Activated naive CD4-positive, alpha-beta T cell treated with anti-CD3 and anti-CD28 coated beads for 36 hours (primary cell): Measurements from ENCODE around the gene FARP1. TPM values are rescaled to one million over a fixed set of nuclear protein-coding genes. Genes with fewer than 3 reads are reported as not detected.
"Not testable (repeated sequence)": the region's sequence is repeated elsewhere in the genome, so short reads cannot be mapped to it uniquely, and the experiment has no call there.

ENCODE experiments used
- CTCF ChIA-PET: fragments of 350-600 bp; sonication (Branson Sonifier 250); formaldehyde crosslinking; loops from one replicate; lab custom pipeline; 2021; ENCODE audit warnings: antibody characterized with exemption; lab: Charles Lee
- DNase-seq: peaks from one replicate; pipeline ENCODE4 v3.0.0-alpha.2; 2020
- H3K27ac Mint-ChIP-seq: one replicate; pipeline ENCODE4 v1.8.0; 2021; ENCODE audit warnings: mild to moderate bottlenecking, mixed read lengths
- H3K27me3 Mint-ChIP-seq: one replicate; pipeline ENCODE4 v1.8.0; 2021; ENCODE audit warnings: low read depth, mixed read lengths
- H3K36me3 Mint-ChIP-seq: one replicate; pipeline ENCODE4 v1.8.0; 2021; ENCODE audit warnings: low read depth, mixed read lengths
- H3K4me1 Mint-ChIP-seq: one replicate; pipeline ENCODE4 v1.8.0; 2021; ENCODE audit warnings: low read depth, mixed read lengths
- H3K4me3 Mint-ChIP-seq: one replicate; pipeline ENCODE4 v1.8.0; 2021; ENCODE audit warnings: mild to moderate bottlenecking, moderate library complexity, mixed read lengths
- H3K9me3 Mint-ChIP-seq: one replicate; pipeline ENCODE4 v1.8.0; 2021; ENCODE audit warnings: mixed read lengths
- intact Hi-C: fragments of 100-400 bp; cut with micrococcal nuclease; formaldehyde crosslinking; loops from one replicate; pipeline ENCODE4 v1.15.1; 2023
- total RNA-seq, 2 experiments: library from RNA; stranded (reverse); gene quantifications; one replicate each; pipeline ENCODE4 v1.2.3, GENCODE V29; 2021

The FARP1 gene
- total RNA-seq, 2 experiments from 2014 or later, result 0.27 to 0.38 TPM

- Mint-ChIP-seq H3K36me3 (no peaks in the 10 kb centered on the region), H3K9me3 (no peaks in the 10 kb centered on the region), H3K27ac (no peak overlapping the region), H3K4me1 (no peaks in the 10 kb centered on the region), H3K4me3 (no peak overlapping the region), H3K27me3 (peaks cover 2% of the 10 kb centered on the region)
- no peak for DNase-seq
- intact Hi-C loops, result no loop called here
- CTCF ChIA-PET, result no interaction called here
These were observed 216.0 kb downstream of the FARP1 start for GRCh38 chr13:98358937-98359336.

DNA sequence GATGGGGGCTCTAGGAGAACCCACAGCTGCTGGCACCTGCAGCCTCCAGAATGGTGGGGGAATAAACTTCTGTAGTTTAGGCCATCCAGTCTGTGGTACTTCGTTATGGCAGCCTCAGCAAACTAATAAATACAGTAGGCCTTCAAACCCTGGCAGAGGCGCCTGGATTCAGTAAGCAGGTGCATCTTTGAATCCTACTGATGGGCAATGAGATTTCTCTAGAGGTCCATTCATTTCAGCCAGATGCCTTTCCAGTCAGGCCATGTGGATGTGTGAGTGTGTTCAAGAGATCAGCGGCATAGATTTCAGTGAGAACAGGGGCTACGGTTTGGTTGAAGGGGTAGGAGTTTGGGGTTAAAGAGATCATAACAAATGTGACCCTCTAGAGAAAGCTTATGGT lies 217.7 kb downstream of the FARP1 start:
- intact Hi-C loops, result no loop called here
- H3K9me3 Mint-ChIP-seq, result no peaks in the 10 kb centered on the region
- H3K27ac Mint-ChIP-seq, result no peak overlapping the region
- no peak for DNase-seq
- CTCF ChIA-PET, result no interaction called here
- no peak overlapping the region for H3K4me3 Mint-ChIP-seq
- no peaks in the 10 kb centered on the region for H3K36me3 Mint-ChIP-seq
- no peaks in the 10 kb centered on the region for H3K4me1 Mint-ChIP-seq
- H3K27me3 Mint-ChIP-seq, result peaks cover 2% of the 10 kb centered on the region

GRCh38 chr13:98363326-98363725 lies 220.4 kb downstream of the FARP1 start:
- intact Hi-C loops, result no loop called here
- Mint-ChIP-seq H3K4me1 (no peaks in the 10 kb centered on the region), H3K27me3 (no peaks in the 10 kb centered on the region), H3K9me3 (no peaks in the 10 kb centered on the region), H3K4me3 (no peak overlapping the region), H3K36me3 (no peaks in the 10 kb centered on the region), H3K27ac (no peak overlapping the region)
- CTCF ChIA-PET, result no interaction called here
- no peak for DNase-seq

- Mint-ChIP-seq H3K9me3 (no peaks in the 10 kb centered on the region), H3K4me1 (no peaks in the 10 kb centered on the region), H3K4me3 (no peak overlapping the region), H3K36me3 (no peaks in the 10 kb centered on the region), H3K27me3 (no peaks in the 10 kb centered on the region), H3K27ac (no peak overlapping the region)
- CTCF ChIA-PET, result interaction anchor here (0.7 kb wide), 2 partner anchors 29 to 302 kb away, joined by 3 read pairs; no protein-coding TSS in a partner anchor
- intact Hi-C loops, result no loop called here
- DNase-seq, result no peak
These were observed 221.3 kb downstream of the FARP1 start for GRCh38 chr13:98364179-98364578.

- Mint-ChIP-seq H3K9me3 (no peaks in the 10 kb centered on the region), H3K4me3 (no peak overlapping the region), H3K27me3 (peaks cover 1% of the 10 kb centered on the region), H3K4me1 (no peaks in the 10 kb centered on the region), H3K27ac (no peak overlapping the region), H3K36me3 (no peaks in the 10 kb centered on the region)
- no peak for DNase-seq
- intact Hi-C loops, result no loop called here
- CTCF ChIA-PET, result interaction anchor here (0.7 kb wide), 2 partner anchors 30 to 302 kb away, joined by 3 read pairs; no protein-coding TSS in a partner anchor
These were observed 221.8 kb downstream of the FARP1 start for GRCh38 chr13:98364647-98365046.

- intact Hi-C loops, result no loop called here
- CTCF ChIA-PET, result interaction anchor here (0.6 kb wide), 1 partner anchor 332 kb away, joined by 3 read pairs; no protein-coding TSS in a partner anchor
- no peak overlapping the region for H3K27ac Mint-ChIP-seq
- H3K4me1 Mint-ChIP-seq, result no peaks in the 10 kb centered on the region
- DNase-seq, result no peak
- peaks cover 8% of the 10 kb centered on the region for H3K27me3 Mint-ChIP-seq
- no peaks in the 10 kb centered on the region for H3K36me3 Mint-ChIP-seq
- H3K4me3 Mint-ChIP-seq, result no peak overlapping the region
- H3K9me3 Mint-ChIP-seq, result no peaks in the 10 kb centered on the region
These were observed 222.4 kb downstream of the FARP1 start for GRCh38 chr13:98365302-98365701.

DNA sequence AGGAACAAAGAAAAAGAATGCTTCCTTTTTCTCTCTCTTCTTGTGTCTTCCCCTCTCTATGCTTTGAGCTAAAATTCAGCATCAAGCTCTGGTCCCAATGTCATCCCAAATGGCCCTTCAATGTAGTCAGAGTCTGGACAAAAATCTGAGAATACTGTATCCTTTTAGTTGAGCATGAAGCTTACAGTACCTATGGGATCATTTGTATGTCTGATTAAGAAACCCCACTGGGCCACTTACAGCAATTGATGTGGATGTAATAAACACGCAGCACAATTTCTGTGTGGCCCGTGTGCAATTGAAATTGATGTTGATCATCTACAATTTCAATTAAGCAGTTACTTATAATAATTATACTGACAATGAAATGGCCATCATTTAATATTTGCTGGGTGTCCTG lies 223.1 kb downstream of the FARP1 start:
- Mint-ChIP-seq H3K27me3 (peaks cover 8% of the 10 kb centered on the region), H3K27ac (no peak overlapping the region), H3K4me3 (no peak overlapping the region), H3K4me1 (no peaks in the 10 kb centered on the region), H3K36me3 (no peaks in the 10 kb centered on the region), H3K9me3 (no peaks in the 10 kb centered on the region)
- no peak for DNase-seq
- CTCF ChIA-PET, result interaction anchor here (0.6 kb wide), 1 partner anchor 331 kb away, joined by 3 read pairs; no protein-coding TSS in a partner anchor
- intact Hi-C loops, result no loop called here

- no peaks in the 10 kb centered on the region for H3K4me1 Mint-ChIP-seq
- H3K36me3 Mint-ChIP-seq, result no peaks in the 10 kb centered on the region
- no peak overlapping the region for H3K27ac Mint-ChIP-seq
- no peaks in the 10 kb centered on the region for H3K9me3 Mint-ChIP-seq
- H3K27me3 Mint-ChIP-seq, result peaks cover 8% of the 10 kb centered on the region
- no peak for DNase-seq
- CTCF ChIA-PET, result no interaction called here
- H3K4me3 Mint-ChIP-seq, result no peak overlapping the region
- intact Hi-C loops, result no loop called here
These were observed 223.5 kb downstream of the FARP1 start for GRCh38 chr13:98366443-98366842.

GRCh38 chr13:98366959-98367358 lies 224.1 kb downstream of the FARP1 start:
- H3K9me3 Mint-ChIP-seq, result no peaks in the 10 kb centered on the region
- CTCF ChIA-PET, result interaction anchor here (0.6 kb wide), 1 partner anchor 250 kb away, joined by 6 read pairs; no protein-coding TSS in a partner anchor
- no peaks in the 10 kb centered on the region for H3K36me3 Mint-ChIP-seq
- H3K4me1 Mint-ChIP-seq, result no peaks in the 10 kb centered on the region
- H3K4me3 Mint-ChIP-seq, result no peak overlapping the region
- intact Hi-C loops, result no loop called here
- no peak overlapping the region for H3K27ac Mint-ChIP-seq
- H3K27me3 Mint-ChIP-seq, result peaks cover 8% of the 10 kb centered on the region
- DNase-seq, result no peak

DNA sequence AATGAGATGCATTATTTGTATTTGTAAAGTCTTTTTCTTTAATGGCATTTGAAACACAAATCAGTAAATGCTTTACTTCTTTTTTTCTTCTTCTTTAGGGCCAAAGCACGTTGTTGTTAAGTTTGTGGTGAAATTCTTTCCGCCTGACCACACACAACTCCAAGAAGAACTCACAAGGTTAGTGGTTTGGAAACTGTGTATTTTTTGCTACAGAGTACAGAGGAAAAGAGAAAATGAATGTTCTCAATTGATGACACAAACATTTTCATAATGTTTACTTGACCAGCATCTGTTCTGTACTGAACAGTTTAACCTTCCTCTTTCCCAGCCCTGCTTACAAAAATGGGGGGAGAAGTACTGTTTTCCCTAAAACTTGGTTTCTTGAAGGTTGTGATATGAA lies 225.1 kb downstream of the FARP1 start:
- peaks cover 8% of the 10 kb centered on the region for H3K27me3 Mint-ChIP-seq
- no peak overlapping the region for H3K4me3 Mint-ChIP-seq
- no peaks in the 10 kb centered on the region for H3K4me1 Mint-ChIP-seq
- no peak overlapping the region for H3K27ac Mint-ChIP-seq
- CTCF ChIA-PET, result no interaction called here
- no peaks in the 10 kb centered on the region for H3K9me3 Mint-ChIP-seq
- DNase-seq, result no peak
- intact Hi-C loops, result no loop called here
- H3K36me3 Mint-ChIP-seq, result no peaks in the 10 kb centered on the region

- H3K27ac Mint-ChIP-seq, H3K4me1 Mint-ChIP-seq, CTCF ChIA-PET, H3K36me3 Mint-ChIP-seq, H3K9me3 Mint-ChIP-seq, H3K4me3 Mint-ChIP-seq, DNase-seq, H3K27me3 Mint-ChIP-seq, intact Hi-C loops: not testable (repeated sequence)
These were observed 226.6 kb downstream of the FARP1 start for GRCh38 chr13:98369520-98369919.

GRCh38 chr13:98370261-98370660 lies 227.4 kb downstream of the FARP1 start:
- no peak overlapping the region for H3K4me3 Mint-ChIP-seq
- peaks cover 4% of the 10 kb centered on the region for H3K9me3 Mint-ChIP-seq
- H3K36me3 Mint-ChIP-seq, result no peaks in the 10 kb centered on the region
- no peak for DNase-seq
- H3K27me3 Mint-ChIP-seq, result peaks cover 8% of the 10 kb centered on the region
- no peak overlapping the region for H3K27ac Mint-ChIP-seq
- CTCF ChIA-PET, result interaction anchor here (0.6 kb wide), 1 partner anchor 12 kb away, joined by 3 read pairs; no protein-coding TSS in a partner anchor
- H3K4me1 Mint-ChIP-seq, result no peaks in the 10 kb centered on the region
- intact Hi-C loops, result no loop called here

DNA sequence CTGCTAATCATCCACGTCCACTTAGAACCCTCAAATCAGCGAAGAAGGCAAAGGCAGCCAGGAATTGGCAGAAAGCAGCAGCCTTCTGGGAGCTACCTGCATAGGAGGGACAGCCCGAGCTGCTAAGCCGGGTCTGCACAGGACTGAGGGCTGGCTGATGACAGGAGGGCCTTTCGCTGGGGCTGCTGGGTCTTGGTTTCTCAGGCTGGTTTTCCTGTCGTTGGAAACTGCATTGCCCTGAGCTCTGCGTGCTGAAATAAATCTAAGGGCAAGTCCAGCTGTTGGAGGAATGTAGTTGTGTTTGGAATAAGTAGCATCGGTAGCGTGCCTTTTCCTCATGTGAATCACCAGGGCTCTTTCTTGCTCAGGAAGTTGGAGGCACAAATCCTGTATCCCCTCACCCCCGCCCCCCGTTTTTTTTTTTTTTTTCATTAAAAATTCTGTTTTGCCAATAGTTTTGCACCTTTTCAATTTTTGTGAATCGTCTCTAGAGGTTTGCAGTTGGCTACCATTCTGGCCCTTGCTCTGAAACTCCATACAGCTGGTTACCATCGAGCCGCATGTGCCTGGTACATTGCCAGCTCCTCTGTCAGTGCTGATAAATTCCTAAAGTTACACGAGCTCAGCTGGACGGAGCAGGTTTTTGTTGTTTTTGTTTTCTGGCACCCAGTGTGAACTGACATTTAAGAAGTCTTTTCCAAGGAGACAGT lies 228.1 kb downstream of the FARP1 start:
- intact Hi-C loops, result no loop called here
- H3K36me3 Mint-ChIP-seq, result no peaks in the 10 kb centered on the region
- H3K4me3 Mint-ChIP-seq, result no peak overlapping the region
- CTCF ChIA-PET, result no interaction called here
- H3K9me3 Mint-ChIP-seq, result peaks cover 4% of the 10 kb centered on the region
- no peak for DNase-seq
- H3K4me1 Mint-ChIP-seq, result no peaks in the 10 kb centered on the region
- peaks cover 8% of the 10 kb centered on the region for H3K27me3 Mint-ChIP-seq
- H3K27ac Mint-ChIP-seq, result no peak overlapping the region
